SK-N-SH (cell line): ENCODE measurements around the gene MRPL2. TPM values are rescaled to one million over a fixed set of nuclear protein-coding genes. Genes with fewer than 3 reads are reported as not detected.

Experiments used
- CTCF ChIA-PET: fragments of 300-600, 350-600 bp; formaldehyde crosslinking; extraction: SDS; loops from one replicate; lab custom pipeline; 2021; lab: Yijun Ruan, JAX
- POLR2A ChIA-PET: fragments of 350-600 bp; sonication (Branson Sonifier 250); formaldehyde crosslinking; extraction: SDS; loops from one replicate; lab custom pipeline; 2020; ENCODE audit warnings: antibody characterized with exemption, inconsistent platforms; lab: Yijun Ruan, JAX
- DNase-seq: peaks from one replicate; pipeline ENCODE4 v3.0.0; 2012
- H2AFZ ChIP-seq: fragments of 200-600 bp; sonication (generic); 2 replicates; pipeline ENCODE4 v1.8.1; 2016; ENCODE audit warnings: antibody characterized with exemption, mild to moderate bottlenecking, low read depth
- H3F3A ChIP-seq: fragments of 200-600 bp; sonication (generic); replicated peaks from 2 replicates; pipeline ENCODE3; 2016; ENCODE audit warnings: antibody characterized with exemption, mild to moderate bottlenecking; ENCODE audit not compliant: insufficient read depth
- H3K27ac ChIP-seq, 2 experiments: fragments of 200-500 bp in 1 of 2; fragments of 200-600 bp in 1 of 2; sonication (Bioruptor generic) in 1 of 2; sonication (generic), shearing (Covaris generic) in 1 of 2; 2 replicates each; pipeline versions ENCODE4 v1.5.1 to v1.6.1; 2014 to 2016; ENCODE audit warnings: low read depth in 2 of 2, inconsistent platforms in 1 of 2, low read length in 1 of 2, mild to moderate bottlenecking in 1 of 2, mixed read lengths in 1 of 2
- H3K27me3 ChIP-seq: fragments of 200-600 bp; sonication (generic), shearing (Covaris generic); 2 replicates; pipeline ENCODE4 v1.6.1; 2016; ENCODE audit warnings: mixed run types; ENCODE audit not compliant: insufficient read depth
- H3K36me3 ChIP-seq, 2 experiments: fragments of 200-500 bp in 1 of 2; fragments of 200-600 bp in 1 of 2; sonication (Bioruptor generic) in 1 of 2; sonication (generic) in 1 of 2; replicated peaks in 1 of 2; 2 replicates each; pipeline versions ENCODE3 to v1.5.1; 2014 to 2016; ENCODE audit warnings: low read length in 1 of 2, mild to moderate bottlenecking in 1 of 2; ENCODE audit not compliant: insufficient read depth in 2 of 2, control insufficient read depth in 1 of 2
- H3K4me1 ChIP-seq, 2 experiments: fragments of 200-500 bp in 1 of 2; fragments of 200-600 bp in 1 of 2; sonication (Bioruptor generic) in 1 of 2; sonication (generic), shearing (Covaris generic) in 1 of 2; 2 replicates each; pipeline versions ENCODE4 v1.5.1 to v1.6.1; 2014 to 2016; ENCODE audit warnings: low read depth in 1 of 2, low read length in 1 of 2, mixed run types in 1 of 2; ENCODE audit not compliant: insufficient read depth in 2 of 2, control insufficient read depth in 1 of 2
- H3K4me2 ChIP-seq: fragments of 200-600 bp; sonication (generic), shearing (Covaris generic); 2 replicates; pipeline ENCODE4 v1.6.1; 2017; ENCODE audit warnings: mixed run types
- H3K4me3 ChIP-seq, 2 experiments: fragments of 200-500 bp in 1 of 2; fragments of 200-600 bp in 1 of 2; sonication (Bioruptor generic) in 1 of 2; sonication (generic), shearing (Covaris generic) in 1 of 2; 2 replicates each; pipeline versions ENCODE4 v1.5.1 to v1.8.1; 2014 to 2016; ENCODE audit warnings: low read depth in 2 of 2, inconsistent platforms in 1 of 2, low read length in 1 of 2, mild to moderate bottlenecking in 1 of 2, mixed read lengths in 1 of 2, moderate library complexity in 1 of 2
- H3K79me2 ChIP-seq: fragments of 200-600 bp; sonication (generic); 2 replicates; pipeline ENCODE4 v1.8.1; 2017; ENCODE audit warnings: mild to moderate bottlenecking; ENCODE audit not compliant: insufficient read depth
- H3K9ac ChIP-seq: fragments of 200-600 bp; sonication (generic); 2 replicates; pipeline ENCODE4 v1.6.1; 2017; ENCODE audit warnings: mixed run types
- H3K9me2 ChIP-seq: fragments of 200-600 bp; sonication (generic); 2 replicates; pipeline ENCODE4 v1.6.1; 2017; ENCODE audit warnings: mixed run types
- H3K9me3 ChIP-seq: fragments of 200-600 bp; sonication (generic); 2 replicates; pipeline ENCODE4 v1.6.1; 2017; ENCODE audit warnings: mixed run types, mild to moderate bottlenecking, moderate library complexity
- H4K20me1 ChIP-seq: fragments of 200-600 bp; sonication (generic); 2 replicates; pipeline ENCODE4 v1.6.1; 2017; ENCODE audit warnings: mild to moderate bottlenecking, mixed run types; ENCODE audit not compliant: insufficient read depth
- CHD2 ChIP-seq: fragments of 150-350 bp; IDR thresholded peaks from 2 replicates; pipeline ENCODE4 v1.6.1; 2018; ENCODE audit warnings: low read length; ENCODE audit not compliant: partially characterized antibody
- FOXM1 ChIP-seq: IDR thresholded peaks from 2 replicates; pipeline ENCODE4 v1.4.0; 2012; ENCODE audit warnings: low read depth, mild to moderate bottlenecking
- IRF3 ChIP-seq: fragments of 150-350 bp; IDR thresholded peaks from 2 replicates; pipeline ENCODE4 v1.6.1; 2016; ENCODE audit warnings: mild to moderate bottlenecking, low read depth, low read length
- MXI1 ChIP-seq: IDR thresholded peaks from 2 replicates; pipeline ENCODE4 v1.6.1; 2012; ENCODE audit warnings: mild to moderate bottlenecking, low read depth, low read length, improper control_type of control experiment
- NRF1 ChIP-seq: IDR thresholded peaks from 2 replicates; pipeline ENCODE4 v1.6.1; 2012; ENCODE audit warnings: low read depth, mild to moderate bottlenecking, low read length
- PBX3 ChIP-seq: IDR thresholded peaks from 2 replicates; pipeline ENCODE4; 2012
- SMC3 ChIP-seq: IDR thresholded peaks from 2 replicates; pipeline ENCODE4 v1.6.1; 2012; ENCODE audit warnings: low read depth, low read length, improper control_type of control experiment
- YY1 ChIP-seq: IDR thresholded peaks from 2 replicates; pipeline ENCODE4 v1.4.0; 2012; ENCODE audit warnings: low read depth, mild to moderate bottlenecking
- ZBTB33 ChIP-seq: IDR thresholded peaks from 2 replicates; pipeline ENCODE4 v1.4.0; 2012; ENCODE audit warnings: low read depth, borderline replicate concordance
- WGBS: methylation state at CpG from one replicate; pipeline ENCODE4 v1.1.6; 2017; ENCODE audit warnings: low lambda C conversion rate; 5-methylcytosine and 5-hydroxymethylcytosine counted together
- polyA plus RNA-seq, 3 experiments: library from polyadenylated mRNA; depleted of rRNA; stranded (reverse); fragments of >200 nt; gene quantifications; 2 replicates each; pipeline ENCODE4 v1.2.3, GENCODE V29; 2012

The MRPL2 gene
- polyA plus RNA-seq, 1 of the 3 experiments (the other 2 are of a cell fraction) = 64.7 TPM

GRCh38 chr6:43054206-43054943 lies 4.9 kb downstream of the MRPL2 start:
- H4K20me1 ChIP-seq = no peaks in the 10 kb centered on the region
- H2AFZ ChIP-seq = 0 out of 2 replicates have a peak overlapping the region, but pooled peaks have one; percentile 1
- H3K9ac ChIP-seq = peak overlapping the region; percentile 98; the same call in 1 of the 2 replicates
- peak overlapping the region; percentile 78 to 95 for H3K4me3 ChIP-seq
- H3K4me1 ChIP-seq = peaks cover 11 to 33% of the 10 kb centered on the region in 2 experiments
- H3F3A ChIP-seq = peaks cover 11% of the 10 kb centered on the region
- DNase-seq = peak; percentile 50
- H3K4me2 ChIP-seq = peak overlapping the region; percentile 99
- H3K9me3 ChIP-seq = no peaks in the 10 kb centered on the region
- WGBS = 70% methylated on average over 17 of the region's 17 CpGs
- H3K79me2 ChIP-seq = peaks cover 67% of the 10 kb centered on the region
- POLR2A ChIA-PET = interaction anchor here (0.6 to 2.5 kb wide), 19 partner anchors 10 to 522 kb away, joined by 3 to 8 read pairs (median 4); partner anchors contain the start of genes CNPY3, KLHDC3, MEA1 and PPP2R5D
- H3K36me3 ChIP-seq = peaks cover 7 to 31% of the 10 kb centered on the region in 2 experiments
- no peaks in the 10 kb centered on the region for H3K9me2 ChIP-seq
- no peaks in the 10 kb centered on the region for H3K27me3 ChIP-seq
- TF ChIP-seq ZBTB33 (no peak), CHD2 (no peak), FOXM1 (no peak), PBX3 (no peak), YY1 (no peak), IRF3 (no peak), NRF1 (no peak), MXI1 (no peak), SMC3 (no peak)
- TF ChIP-seq, all 33 proteins: peak for 0
- H3K27ac ChIP-seq = peak overlapping the region; percentile 87 to 88
- CTCF ChIA-PET = interaction anchor here (0.9 to 1.7 kb wide), 8 partner anchors 9 to 153 kb away, joined by 3 to 8 read pairs (median 4); no protein-coding TSS in a partner anchor
